Measurements from ENCODE around the gene TLE6.
"Not testable (repeated sequence)": the region's sequence is repeated elsewhere in the genome, so short reads cannot be mapped to it uniquely, and the experiment has no call there.

Gene TLE6
- total RNA-seq = 0.09 to 0.12 reads per million in 2 experiments

GRCh38 chr19:2977001-2977745 lies at the start of gene TLE6:
Gene TLE6, plus strand, starts transcription at chr19:2977564. Its CDS starts 670 bp downstream, at chr19:2978234.
- DNase-seq (ENCODE audit: low read depth) = peak; percentile 90

DNA sequence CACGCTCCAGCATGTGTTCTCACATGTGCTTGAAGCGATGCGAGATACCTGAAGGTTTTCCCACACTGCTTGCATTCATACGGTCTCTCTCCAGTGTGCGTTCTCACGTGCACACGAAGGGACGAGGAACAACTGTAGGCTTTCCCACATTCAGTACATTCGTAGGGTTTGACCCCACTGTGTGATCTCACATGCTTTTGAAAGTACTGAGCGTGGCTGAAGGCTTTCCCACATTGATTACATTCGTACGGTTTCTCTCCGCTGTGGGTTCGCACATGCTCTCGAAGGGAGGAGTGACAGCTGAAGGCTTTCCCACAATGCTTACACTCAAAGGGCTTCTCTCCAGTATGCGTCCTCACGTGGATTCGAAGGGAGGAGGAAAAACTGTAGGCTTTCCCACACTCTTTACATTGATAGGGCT lies 43.9 kb upstream of the TLE6 start:
- no peak for DNase-seq (ENCODE audit: low read depth)

DNA sequence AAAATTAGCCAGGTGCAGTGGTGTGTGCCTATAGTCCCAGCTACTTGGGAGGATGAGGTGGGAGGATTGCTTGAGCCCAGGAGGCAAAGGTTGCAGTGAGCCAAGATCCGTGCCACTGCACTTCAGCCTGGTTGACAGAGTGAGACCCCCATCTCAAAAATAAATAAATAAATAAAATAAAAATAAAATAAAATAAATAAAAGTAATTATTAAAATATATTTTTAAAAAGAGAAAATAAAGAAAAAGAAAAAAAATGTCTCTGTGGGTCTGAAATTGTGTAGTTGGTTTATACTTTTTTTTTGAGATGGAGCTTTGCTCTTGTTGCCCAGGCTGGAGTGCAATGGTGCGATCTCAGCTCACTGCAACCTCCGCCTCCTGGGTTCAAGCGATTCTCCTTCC lies 41.5 kb upstream of the TLE6 start:
- not testable (repeated sequence) for DNase-seq (ENCODE audit: low read depth)

DNA sequence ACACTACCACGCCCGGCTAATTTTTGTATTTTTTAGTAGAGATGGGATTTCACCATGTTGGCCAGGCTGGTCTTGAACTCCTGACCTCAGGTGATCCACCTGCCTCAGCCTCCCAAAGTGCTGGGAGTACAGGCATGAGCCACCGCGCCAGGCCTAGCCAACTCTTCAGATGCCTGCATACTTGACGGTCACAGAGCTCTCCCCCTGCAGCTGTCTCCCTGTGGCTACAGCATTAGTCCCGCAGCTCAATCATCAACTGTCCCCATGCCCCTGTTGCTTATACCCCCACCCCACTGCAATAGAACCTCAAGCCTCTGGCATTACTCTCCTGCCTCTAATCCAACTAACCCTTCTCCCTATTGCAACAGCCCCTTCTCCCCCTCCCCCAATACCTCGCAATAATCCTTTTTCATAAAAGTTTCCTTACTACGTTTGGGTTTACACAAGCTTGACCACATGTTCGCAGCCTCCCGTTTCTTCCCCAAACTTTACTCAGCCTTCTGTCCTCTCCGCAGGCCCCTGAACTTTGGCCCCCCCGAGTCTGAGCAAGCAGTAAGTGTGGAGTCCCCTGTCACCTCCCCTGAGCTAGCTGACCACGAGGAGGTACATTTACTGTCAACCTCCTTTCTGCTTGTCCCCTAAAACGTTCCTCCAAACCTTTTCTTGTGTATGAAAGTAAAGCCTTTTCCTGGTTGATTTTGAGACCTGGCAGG lies 34.3 kb upstream of the TLE6 start:
- no peak for DNase-seq (ENCODE audit: low read depth)

GRCh38 chr19:2944403-2944774 lies 33.0 kb upstream of the TLE6 start:
- no peak for DNase-seq (ENCODE audit: low read depth)

GRCh38 chr19:2944775-2945574 lies 32.4 kb upstream of the TLE6 start, which contains the start of gene ZNF77:
Gene ZNF77, minus strand, starts transcription at chr19:2944971. Its CDS starts 131 bp downstream, at chr19:2944840.
- DNase-seq (ENCODE audit: low read depth) = peak; percentile 99

GRCh38 chr19:2945575-2946184 lies 31.7 kb upstream of the TLE6 start:
- no peak for DNase-seq (ENCODE audit: low read depth)

DNA sequence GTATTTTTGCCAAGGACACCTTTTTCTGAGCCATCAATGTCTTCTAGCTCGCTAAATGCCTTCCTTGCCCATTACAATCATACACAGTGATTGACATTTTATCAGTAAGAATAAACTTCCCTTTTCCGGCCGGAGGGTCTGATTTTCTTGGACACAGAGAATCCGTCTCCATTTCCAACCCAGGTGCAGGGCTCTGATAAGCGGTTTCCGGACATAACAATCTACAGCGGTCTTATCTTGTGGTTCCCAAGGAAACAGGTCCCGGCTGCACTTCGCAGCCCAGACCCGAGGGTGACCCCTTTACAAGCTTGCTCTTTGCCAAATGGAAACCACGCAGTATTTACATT lies 27.5 kb upstream of the TLE6 start:
- DNase-seq (ENCODE audit: low read depth) = no peak

DNA sequence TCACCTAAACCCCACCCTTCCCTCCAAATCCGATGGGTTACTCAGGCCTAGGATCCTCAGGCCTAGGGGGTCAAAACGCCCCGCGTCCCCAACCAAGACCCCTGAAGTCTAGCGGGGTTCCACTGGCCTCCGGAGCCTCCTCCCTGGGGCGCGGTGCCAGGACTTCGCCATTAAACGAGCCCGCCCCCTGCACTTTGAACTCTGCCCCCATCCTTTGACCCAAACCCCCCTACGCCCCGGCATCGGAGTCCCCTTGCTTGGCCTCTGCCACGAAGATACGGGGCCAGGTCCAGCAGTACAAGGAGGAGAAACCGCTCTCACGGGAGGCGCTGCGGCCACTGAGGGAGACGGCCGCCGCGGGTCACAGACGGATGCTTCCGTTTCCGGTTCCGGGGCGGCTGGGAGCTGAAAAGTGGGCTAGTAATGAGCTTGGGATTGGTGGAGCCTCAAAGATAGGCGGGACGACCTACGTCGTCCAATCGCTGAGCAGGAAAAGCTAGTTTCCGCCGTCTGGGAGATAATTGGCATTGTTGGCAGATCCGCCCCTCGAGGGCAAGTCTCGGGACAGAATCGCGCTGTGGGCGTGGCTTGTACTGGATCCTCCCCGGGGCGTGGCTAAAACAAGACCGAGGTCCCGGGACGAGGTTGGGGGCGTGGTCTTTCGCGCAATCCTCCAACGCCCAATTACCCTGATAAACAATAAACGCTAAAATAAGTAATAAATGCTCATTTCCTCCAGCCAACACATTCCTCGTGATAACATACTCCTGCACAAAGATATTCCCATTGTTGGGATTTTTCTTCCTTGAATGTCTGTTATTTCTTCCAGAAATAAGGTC lies 26.9 kb upstream of the TLE6 start:
- peak; percentile 100 for DNase-seq (ENCODE audit: low read depth)

- no peak for DNase-seq (ENCODE audit: low read depth)
Observed at GRCh38 chr19:2952953-2953481, 24.3 kb upstream of the TLE6 start.

DNA sequence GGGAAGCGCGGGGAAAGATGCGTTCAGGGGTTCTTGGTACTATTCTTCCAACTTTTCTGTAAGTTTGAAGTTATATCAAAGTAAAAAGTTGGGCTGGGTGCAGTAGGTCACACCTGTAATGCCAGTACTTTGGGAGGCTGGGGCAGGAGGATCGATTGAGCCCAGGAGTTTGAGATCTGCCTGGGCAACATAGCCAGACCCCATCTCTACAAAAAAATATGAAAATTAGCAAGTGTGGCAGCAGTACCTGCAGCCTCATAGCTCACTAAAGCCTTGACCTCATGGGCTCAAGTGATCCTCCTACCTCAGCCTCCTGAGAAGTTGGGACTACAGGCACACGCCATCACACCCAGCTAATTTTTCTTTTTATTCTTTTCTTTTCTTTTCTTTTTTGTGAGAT lies 20.2 kb upstream of the TLE6 start:
- DNase-seq (ENCODE audit: low read depth) = no peak

DNA sequence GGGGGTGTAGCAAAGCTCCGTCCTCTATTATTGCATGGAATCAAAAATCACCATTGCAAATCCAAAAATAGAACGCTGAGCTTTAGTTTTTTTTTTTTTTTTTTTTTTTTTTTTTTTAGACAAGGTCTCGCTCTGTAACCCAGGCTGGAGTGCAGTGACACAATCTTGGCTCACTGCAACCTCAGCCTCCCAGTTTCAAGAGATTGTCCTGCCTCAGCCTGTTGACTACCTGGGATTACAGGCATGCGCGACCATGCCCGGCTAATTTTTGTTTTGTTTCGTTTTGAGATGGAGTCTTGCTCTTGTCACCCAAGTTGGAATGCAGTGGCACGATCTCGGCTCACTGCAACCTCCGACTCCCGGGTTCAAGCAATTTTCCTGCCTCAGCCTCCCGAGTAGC lies 17.2 kb upstream of the TLE6 start:
- DNase-seq (ENCODE audit: low read depth) = no peak

GRCh38 chr19:2962018-2962670 lies 15.2 kb upstream of the TLE6 start:
- DNase-seq (ENCODE audit: low read depth) = peak; percentile 26

GRCh38 chr19:2963122-2963521 lies 14.2 kb upstream of the TLE6 start:
- DNase-seq (ENCODE audit: low read depth) = no peak

GRCh38 chr19:2963631-2964030 lies 13.7 kb upstream of the TLE6 start:
- DNase-seq (ENCODE audit: low read depth) = not testable (repeated sequence)

- DNase-seq (ENCODE audit: low read depth) = no peak
Observed at GRCh38 chr19:2964874-2965273, 12.5 kb upstream of the TLE6 start.

GRCh38 chr19:2967972-2968371 lies 9.4 kb upstream of the TLE6 start:
- DNase-seq (ENCODE audit: low read depth) = no peak

GRCh38 chr19:2969104-2969504 lies 8.3 kb upstream of the TLE6 start:
- DNase-seq (ENCODE audit: low read depth) = no peak

DNA sequence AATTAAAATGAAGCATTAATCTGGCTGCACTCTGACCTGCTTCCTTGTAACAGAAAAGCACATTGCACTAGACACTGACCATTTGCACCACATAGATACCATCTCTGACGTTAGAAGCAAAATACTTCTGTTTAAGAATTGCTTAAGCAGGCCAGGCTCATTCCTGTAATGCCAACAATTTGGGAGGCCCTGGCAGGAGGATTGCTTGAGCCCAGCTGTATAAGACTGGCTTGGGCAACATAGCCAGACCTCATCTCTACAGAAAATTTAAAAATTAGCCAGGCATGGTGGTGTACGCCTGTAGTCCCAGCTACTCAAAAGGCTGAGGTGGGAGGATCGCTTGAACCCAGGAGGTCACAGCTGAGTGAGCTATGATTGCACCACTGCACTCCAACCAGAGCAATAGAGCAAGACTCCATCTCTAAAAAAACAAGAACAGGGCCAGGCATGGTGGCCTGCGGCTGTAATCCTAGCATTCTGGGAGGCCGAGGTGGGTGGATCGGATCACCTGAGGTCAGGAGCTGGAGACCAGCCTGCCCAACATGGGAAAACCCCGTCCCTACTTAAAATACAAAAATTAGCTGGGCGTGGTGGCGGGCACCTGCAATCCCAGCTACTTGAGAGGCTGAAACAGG lies 7.0 kb upstream of the TLE6 start:
- DNase-seq (ENCODE audit: low read depth) = no peak

- no peak for DNase-seq (ENCODE audit: low read depth)
Observed at GRCh38 chr19:2973229-2973628, 4.1 kb upstream of the TLE6 start.
